ENCODE results near the gene TECTB. TPM values are rescaled to one million over a fixed set of nuclear protein-coding genes. Genes with fewer than 3 reads are reported as not detected.

Gene TECTB
- total and polyA plus RNA-seq, 9 of the 15 experiments (the other 6 are each of a cell fraction or from before 2014, with no cell fraction given), result not detected

GRCh38 chr10:112289373-112290053, 6.3 kb downstream of the TECTB start (continued):
- TF ChIP-seq RBM14 (IDR thresholded peaks at IDR 0.05; ENCODE audit: borderline replicate concordance, insufficient read depth, low read depth, low read length) (no peak), MITF (IDR thresholded peaks at IDR 0.05) (no peak)

GRCh38 chr10:112290054-112290373, 6.8 kb downstream of the TECTB start:
- ChIA-PET POLR2A (no interaction called here), CTCF (ENCODE audit: low intra/inter-chr PET ratio) (no interaction called here)
- no peak for FAIRE-seq
- TF ChIP-seq SOX6 (IDR thresholded peaks at IDR 0.05) (no peak), THRB (CRISPR knock-in tag; conservative IDR thresholded peaks at IDR 0.05) (no peak), ZC3H8 (IDR thresholded peaks at IDR 0.05) (no peak), DNMT1 (IDR thresholded peaks at IDR 0.05) (no peak), CTBP1 (IDR thresholded peaks at IDR 0.05; ENCODE audit: borderline replicate concordance) (no peak), ETS1 (conservative IDR thresholded peaks at IDR 0.05; ENCODE audit: control insufficient read depth, low read depth, low read length) (no peak), CC2D1A (IDR thresholded peaks at IDR 0.05) (no peak), TEAD4 (IDR thresholded peaks at IDR 0.05; ENCODE audit: low read length) (no peak), TEAD4 (CRISPR knock-in tag; IDR thresholded peaks at IDR 0.05; ENCODE audit: borderline replicate concordance) (no peak)
- Histone ChIP-seq H2AFZ (ENCODE audit: low read depth, low read length) (no peak overlapping the region), H3K9me1 (ENCODE audit: control insufficient read depth, insufficient read depth, low read length) (no peaks in the 10 kb centered on the region), H3K4me3 (no peak overlapping the region), H3K27ac (ENCODE audit: extremely low read depth, low read depth, low read length) (no peak overlapping the region), H3K27me3 (ENCODE audit: control insufficient read depth in 2 of 2, insufficient read depth in 2 of 2, low read length in 2 of 2) (peaks cover 0 to 22% of the 10 kb centered on the region in 2 experiments; a peak in 1 of 5 replicates), H3K36me3 (ENCODE audit: control insufficient read depth, insufficient read depth, low read length) (no peaks in the 10 kb centered on the region), H3K4me2 (ENCODE audit: insufficient read depth, low read length) (no peak overlapping the region), H3K9me3 (replicated peaks; ENCODE audit: control insufficient read depth, insufficient read depth, low read depth, low read length) (no peaks in the 10 kb centered on the region), H3K9ac (ENCODE audit: insufficient read depth in 1 of 2, low read depth in 2 of 2, low read length in 2 of 2) (no peak overlapping the region), H3K79me2 (ENCODE audit: control insufficient read depth, insufficient read depth, low read length) (no peaks in the 10 kb centered on the region), H4K20me1 (replicated peaks; ENCODE audit: control insufficient read depth, insufficient read depth, low read length) (no peaks in the 10 kb centered on the region), H3K4me1 (replicated peaks in 1 of 2; ENCODE audit: control insufficient read depth in 2 of 2, insufficient read depth in 2 of 2, low read length in 2 of 2) (no peaks in the 10 kb centered on the region)
- DNase-seq (ENCODE audit: extremely low read depth in 1 of 4, low spot score in 3 of 4), result no peak
- BruUV-seq (replicated peaks), result no TSS peak
- intact Hi-C loops (cut with micrococcal nuclease), result no loop called here
- no peak for ATAC-seq
- 6% methylated on average over 2 of the region's 2 CpGs for WGBS (ENCODE audit: insufficient coverage, low coverage, missing lambda C conversion rate)
- in situ Hi-C loops (cut with MboI), result no loop called here
